ENCODE measurements around the gene VIL1.

GRCh38 chr2:218446547-218446946 is 27.6 kb downstream of the VIL1 start:
- TF ChIP-seq CTCF (IDR thresholded peaks at IDR 0.05): no peak
- TF ChIP-seq EP300 (IDR thresholded peaks at IDR 0.05): no peak
- TF ChIP-seq POLR2A (IDR thresholded peaks at IDR 0.05): no peak
